ENCODE results near the gene SPTA1.

Gene SPTA1

GRCh38 chr1:158607296-158607695 lies 79.2 kb downstream of the SPTA1 start:
- H3K9me3 ChIP-seq (ENCODE audit: control insufficient read depth, low read length): no peaks in the 10 kb centered on the region
- no peak overlapping the region for H3K4me2 ChIP-seq (ENCODE audit: low read length)
- no peaks in the 10 kb centered on the region for H3K4me1 ChIP-seq
- no peak overlapping the region for H3K9ac ChIP-seq
- H3K36me3 ChIP-seq (ENCODE audit: control insufficient read depth, insufficient read depth, low read length): no peaks in the 10 kb centered on the region
- H3K79me2 ChIP-seq: no peaks in the 10 kb centered on the region
- TF ChIP-seq CTCF (IDR thresholded peaks at IDR 0.05): no peak
- H3K27ac ChIP-seq: no peak overlapping the region
- H3K4me3 ChIP-seq (ENCODE audit: low read depth, low read length): no peak overlapping the region
- H3K27me3 ChIP-seq (ENCODE audit: control insufficient read depth, insufficient read depth, low read length): no peaks in the 10 kb centered on the region
- H2AFZ ChIP-seq: no peak overlapping the region

- Histone ChIP-seq H3K9ac (no peak within 1 kb of the TSS), H3K4me1 (no peaks in the 10 kb centered on the region), H3K27ac (no peak within 1 kb of the TSS), H3K4me2 (ENCODE audit: low read length) (no peak within 1 kb of the TSS), H3K27me3 (ENCODE audit: control insufficient read depth, insufficient read depth, low read length) (no peaks in the 10 kb centered on the region), H3K79me2 (no peaks in the 10 kb centered on the region), H3K36me3 (ENCODE audit: control insufficient read depth, insufficient read depth, low read length) (no peaks in the 10 kb centered on the region), H3K9me3 (ENCODE audit: control insufficient read depth, low read length) (no peaks in the 10 kb centered on the region), H2AFZ (no peak within 1 kb of the TSS), H3K4me3 (ENCODE audit: low read depth, low read length) (no peak within 1 kb of the TSS)
- TF ChIP-seq CTCF (IDR thresholded peaks at IDR 0.05): no peak
These were observed 81.5 kb downstream of the SPTA1 start, which contains the start of gene OR10Z1 for GRCh38 chr1:158604968-158605367. TSS of gene OR10Z1 (plus strand) at chr1:158605268. CDS start at chr1:158606439, 1,171 bp downstream.

GRCh38 chr1:158600735-158601134 lies 85.8 kb downstream of the SPTA1 start:
- Histone ChIP-seq H3K9me3 (ENCODE audit: control insufficient read depth, low read length) (no peaks in the 10 kb centered on the region), H3K79me2 (no peaks in the 10 kb centered on the region), H3K4me3 (ENCODE audit: low read depth, low read length) (no peak overlapping the region), H3K4me1 (no peaks in the 10 kb centered on the region), H3K27ac (no peak overlapping the region), H3K36me3 (ENCODE audit: control insufficient read depth, insufficient read depth, low read length) (no peaks in the 10 kb centered on the region), H3K27me3 (ENCODE audit: control insufficient read depth, insufficient read depth, low read length) (no peaks in the 10 kb centered on the region), H3K4me2 (ENCODE audit: low read length) (no peak overlapping the region), H2AFZ (no peak overlapping the region), H3K9ac (no peak overlapping the region)
- TF ChIP-seq CTCF (IDR thresholded peaks at IDR 0.05): no peak

GRCh38 chr1:158586942-158587341 lies 99.6 kb downstream of the SPTA1 start:
- no peak for TF ChIP-seq CTCF (IDR thresholded peaks at IDR 0.05)
- no peaks in the 10 kb centered on the region for H3K27me3 ChIP-seq (ENCODE audit: control insufficient read depth, insufficient read depth, low read length)
- H3K9ac ChIP-seq: no peak overlapping the region
- no peak overlapping the region for H2AFZ ChIP-seq
- H3K4me3 ChIP-seq (ENCODE audit: low read depth, low read length): no peak overlapping the region
- H3K27ac ChIP-seq: no peak overlapping the region
- H3K4me2 ChIP-seq (ENCODE audit: low read length): no peak overlapping the region
- H3K79me2 ChIP-seq: no peaks in the 10 kb centered on the region
- H3K9me3 ChIP-seq (ENCODE audit: control insufficient read depth, low read length): no peaks in the 10 kb centered on the region
- no peaks in the 10 kb centered on the region for H3K4me1 ChIP-seq
- H3K36me3 ChIP-seq (ENCODE audit: control insufficient read depth, insufficient read depth, low read length): no peaks in the 10 kb centered on the region

- no peak for TF ChIP-seq CTCF (IDR thresholded peaks at IDR 0.05)
- H3K9me3 ChIP-seq (ENCODE audit: control insufficient read depth, low read length): no peaks in the 10 kb centered on the region
- no peak overlapping the region for H2AFZ ChIP-seq
- no peak overlapping the region for H3K9ac ChIP-seq
- H3K4me1 ChIP-seq: no peaks in the 10 kb centered on the region
- H3K27me3 ChIP-seq (ENCODE audit: control insufficient read depth, insufficient read depth, low read length): no peaks in the 10 kb centered on the region
- H3K79me2 ChIP-seq: no peaks in the 10 kb centered on the region
- H3K4me2 ChIP-seq (ENCODE audit: low read length): no peak overlapping the region
- no peaks in the 10 kb centered on the region for H3K36me3 ChIP-seq (ENCODE audit: control insufficient read depth, insufficient read depth, low read length)
- H3K27ac ChIP-seq: no peak overlapping the region
- H3K4me3 ChIP-seq (ENCODE audit: low read depth, low read length): no peak overlapping the region
These were observed 102.6 kb downstream of the SPTA1 start for GRCh38 chr1:158583962-158584361.

All from parathyroid adenoma (tissue), 2 donors.